Fibroblast of lung (primary cell): ENCODE data around the gene MED15. TPM values are rescaled to one million over a fixed set of nuclear protein-coding genes. Genes with fewer than 3 reads are reported as not detected.

Experiments used
- DNase-seq, 2 donors: peaks; one replicate each; pipeline versions ENCODE4 v3.0.0 to v3.0.0-alpha.2; 2010; ENCODE audit warnings: low read depth in 2 of 2
- H2AFZ ChIP-seq: 2 replicates; pipeline ENCODE4 v1.5.1; 2012; ENCODE audit warnings: low read length, control low read depth, inconsistent platforms
- H3K27ac ChIP-seq: 2 replicates; pipeline ENCODE4 v1.5.1; 2011; ENCODE audit warnings: low read length, control low read depth; ENCODE audit not compliant: insufficient read depth
- H3K27me3 ChIP-seq: 2 replicates; pipeline ENCODE4 v1.5.1; 2011; ENCODE audit warnings: mild to moderate bottlenecking, low read length; ENCODE audit not compliant: control insufficient read depth, insufficient read depth
- H3K36me3 ChIP-seq: 2 replicates; pipeline ENCODE4 v1.5.1; 2011; ENCODE audit warnings: low read length; ENCODE audit not compliant: control insufficient read depth, insufficient read depth
- H3K4me1 ChIP-seq: 2 replicates; pipeline ENCODE4 v1.5.1; 2011; ENCODE audit warnings: low read length; ENCODE audit not compliant: control insufficient read depth, insufficient read depth; ENCODE audit errors: extremely low read depth
- H3K4me2 ChIP-seq: 2 replicates; pipeline ENCODE4 v1.5.1; 2011; ENCODE audit warnings: low read length, control low read depth; ENCODE audit not compliant: insufficient read depth; ENCODE audit errors: extremely low read depth
- H3K4me3 ChIP-seq, 4 experiments: fragments of 200-600 bp in 1 of 4; sonication (generic) in 1 of 4; replicated peaks in 1 of 4; 2 replicates each; pipeline ENCODE4 v1.5.1; 2011 to 2016; ENCODE audit warnings: low read length in 4 of 4, low read depth in 3 of 4, mild to moderate bottlenecking in 3 of 4, control low read depth in 2 of 4, inconsistent platforms in 1 of 4, mixed read lengths in 1 of 4; ENCODE audit not compliant: insufficient read depth in 1 of 4; ENCODE audit errors: control extremely low read depth in 1 of 4
- H3K79me2 ChIP-seq: 2 replicates; pipeline ENCODE4 v1.5.1; 2012; ENCODE audit warnings: mild to moderate bottlenecking, low read length, inconsistent platforms; ENCODE audit not compliant: control insufficient read depth, insufficient read depth
- H3K9ac ChIP-seq: 2 replicates; pipeline ENCODE4 v1.5.1; 2011; ENCODE audit warnings: mild to moderate bottlenecking, low read length, control low read depth; ENCODE audit not compliant: insufficient read depth
- H3K9me3 ChIP-seq: 2 replicates; pipeline ENCODE4 v1.5.1; 2012; ENCODE audit warnings: low read depth, low read length; ENCODE audit not compliant: control insufficient read depth, insufficient read depth
- H4K20me1 ChIP-seq: 2 replicates; pipeline ENCODE4 v1.5.1; 2011; ENCODE audit warnings: low read length; ENCODE audit not compliant: control insufficient read depth, insufficient read depth; ENCODE audit errors: extremely low read depth
- CTCF ChIP-seq, 2 donors: IDR thresholded peaks in 1 of 2; conservative IDR thresholded peaks in 1 of 2; 1 replicate in 1 of 2; 2 replicates in 1 of 2; pipeline ENCODE4 v1.5.1; 2011 to 2012; ENCODE audit warnings: low read length in 2 of 2, control low read depth in 1 of 2, inconsistent platforms in 1 of 2, low read depth in 1 of 2, mild to moderate bottlenecking in 1 of 2
- EZH2 ChIP-seq: IDR thresholded peaks from 2 replicates; pipeline ENCODE4 v1.5.1; 2012; ENCODE audit warnings: low read length, control low read depth, mild to moderate bottlenecking; ENCODE audit errors: missing control alignments
- polyA plus RNA-seq, 2 donors: library from polyadenylated mRNA; depleted of rRNA in 1 of 2; stranded (reverse) in 1 of 2; unstranded in 1 of 2; fragments of >200 nt; gene quantifications; 2 replicates each; pipeline ENCODE4 v1.2.1, GENCODE V29; 2011 to 2012; ENCODE audit warnings: missing spikeins in 1 of 2
- total RNA-seq: library from RNA; depleted of rRNA; stranded (reverse); fragments of >200 nt; gene quantifications from 2 replicates; pipeline ENCODE4 v1.2.1, GENCODE V29; 2014

Gene MED15
- total and polyA plus RNA-seq, 2 donors (not counting 1 experiment from before 2014, with no cell fraction given): 28.6 TPM

DNA sequence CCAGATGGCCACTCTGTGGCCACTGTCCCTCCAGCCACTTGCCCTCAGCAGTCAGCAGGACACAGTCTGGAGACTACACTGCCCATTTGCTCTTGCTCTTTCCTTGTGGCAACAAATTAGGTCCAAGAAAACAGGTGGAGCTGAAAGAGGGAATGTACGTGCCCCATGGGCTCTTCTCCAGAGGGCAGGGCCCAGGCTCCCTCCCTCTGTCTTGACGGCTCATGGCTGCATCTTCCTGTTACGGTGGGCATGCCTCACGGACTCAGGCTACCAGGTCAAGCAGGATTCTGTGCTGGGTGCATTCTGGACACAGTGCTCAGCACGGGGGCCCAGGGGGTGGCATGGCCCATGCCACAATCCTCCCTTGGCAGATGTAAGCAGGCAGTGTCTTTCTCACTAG, 71.3 kb downstream of the MED15 start:
- Histone ChIP-seq H3K4me3 (no peak overlapping the region), H3K79me2 (peaks cover 15% of the 10 kb centered on the region), H3K4me1 (peaks cover 3% of the 10 kb centered on the region), H3K36me3 (peaks cover 34% of the 10 kb centered on the region), H3K9ac (no peak overlapping the region), H3K27ac (no peak overlapping the region), H3K9me3 (no peaks in the 10 kb centered on the region), H2AFZ (no peak overlapping the region), H3K27me3 (no peaks in the 10 kb centered on the region), H4K20me1 (no peaks in the 10 kb centered on the region), H3K4me2 (no peak overlapping the region)
- TF ChIP-seq EZH2: no peak
- TF ChIP-seq CTCF (conservative IDR thresholded peaks at IDR 0.05 in 1 of 2, IDR thresholded peaks at IDR 0.05 in 1 of 2; ENCODE audit: low read depth in 1 of 2, low read length in 2 of 2): no peak
- no peak for DNase-seq

DNA sequence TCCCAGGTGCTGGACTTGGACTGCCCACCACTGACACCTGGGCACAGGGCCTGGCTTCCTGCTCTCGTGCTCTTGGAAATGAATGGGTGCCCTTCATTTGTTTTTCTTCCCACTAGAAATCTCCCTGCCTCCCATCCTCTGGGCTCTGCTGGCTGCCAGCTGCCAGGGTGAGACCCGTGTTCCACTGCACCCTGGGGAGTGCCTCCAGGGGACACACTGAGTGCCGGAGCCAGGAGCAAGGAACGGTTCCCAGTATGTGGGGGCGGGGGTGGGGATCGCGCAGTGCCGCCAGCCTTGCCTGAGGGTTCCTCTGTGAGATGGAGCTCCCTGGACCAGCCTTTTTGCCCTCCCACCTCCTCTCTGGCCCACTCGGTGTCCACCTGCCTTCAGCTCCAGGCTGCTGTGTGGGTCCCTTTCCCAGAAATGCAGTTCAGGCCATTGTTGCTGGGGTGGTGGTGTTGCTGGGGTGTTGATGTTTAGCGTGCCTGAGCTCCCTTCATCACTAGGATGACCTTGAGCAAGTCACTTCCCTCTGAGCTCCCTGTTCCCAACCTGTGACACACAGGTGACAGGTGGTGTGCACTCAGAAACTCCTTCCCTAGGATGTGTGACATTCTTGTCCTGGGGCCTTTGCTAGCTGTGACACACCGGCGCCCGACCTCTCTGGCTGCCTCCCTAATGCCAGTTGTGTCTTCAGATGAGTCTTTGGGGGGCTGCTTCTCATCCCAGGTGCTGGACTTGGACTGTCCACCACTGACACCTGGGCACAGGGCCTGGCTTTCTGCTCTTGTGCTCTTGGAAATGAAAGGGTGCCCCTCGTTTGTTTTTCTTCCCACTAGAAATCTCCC, 72.1 kb downstream of the MED15 start:
- Histone ChIP-seq H3K79me2 (peaks cover 12% of the 10 kb centered on the region), H4K20me1 (no peaks in the 10 kb centered on the region), H3K27ac (no peak overlapping the region), H2AFZ (no peak overlapping the region), H3K9ac (no peak overlapping the region), H3K4me2 (no peak overlapping the region), H3K4me3 (no peak overlapping the region), H3K9me3 (no peaks in the 10 kb centered on the region), H3K27me3 (no peaks in the 10 kb centered on the region), H3K4me1 (no peaks in the 10 kb centered on the region), H3K36me3 (peaks cover 31% of the 10 kb centered on the region)
- TF ChIP-seq CTCF (conservative IDR thresholded peaks at IDR 0.05 in 1 of 2, IDR thresholded peaks at IDR 0.05 in 1 of 2; ENCODE audit: low read depth in 1 of 2, low read length in 2 of 2) (no peak), EZH2 (no peak)
- DNase-seq: no peak

DNA sequence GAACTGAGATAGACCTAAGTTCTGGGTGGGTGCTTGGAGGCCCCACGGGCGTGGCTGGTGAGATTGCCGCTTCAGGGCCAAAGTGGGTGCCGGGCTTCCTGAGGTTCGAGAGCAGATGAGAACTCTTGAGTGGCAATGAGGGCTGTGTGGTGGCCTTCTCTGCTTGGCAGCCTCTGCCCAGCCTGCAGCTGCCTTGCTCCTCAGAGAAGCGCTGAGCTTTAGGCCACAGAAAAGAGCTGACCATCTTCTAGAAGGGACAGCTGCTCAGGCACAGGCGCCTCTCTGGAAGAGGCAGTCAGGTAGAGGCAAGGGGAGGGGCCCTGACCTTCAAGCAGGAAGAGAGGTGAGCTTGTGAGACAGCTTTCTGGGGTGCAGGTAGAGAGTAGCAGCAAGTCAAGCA, 72.8 kb downstream of the MED15 start:
- DNase-seq: no peak
- no peak overlapping the region for H3K4me3 ChIP-seq
- H3K27ac ChIP-seq: no peak overlapping the region
- H2AFZ ChIP-seq: no peak overlapping the region
- TF ChIP-seq EZH2: no peak
- TF ChIP-seq CTCF (conservative IDR thresholded peaks at IDR 0.05 in 1 of 2, IDR thresholded peaks at IDR 0.05 in 1 of 2; ENCODE audit: low read depth in 1 of 2, low read length in 2 of 2): no peak
- peaks cover 6% of the 10 kb centered on the region for H3K79me2 ChIP-seq
- H3K9ac ChIP-seq: no peak overlapping the region
- H3K27me3 ChIP-seq: no peaks in the 10 kb centered on the region
- no peaks in the 10 kb centered on the region for H3K9me3 ChIP-seq
- H3K36me3 ChIP-seq: peaks cover 32% of the 10 kb centered on the region
- no peaks in the 10 kb centered on the region for H3K4me1 ChIP-seq
- no peaks in the 10 kb centered on the region for H4K20me1 ChIP-seq
- no peak overlapping the region for H3K4me2 ChIP-seq
